Measurements from ENCODE around the gene RAD51B. TPM values are rescaled to one million over a fixed set of nuclear protein-coding genes. Genes with fewer than 3 reads are reported as not detected.
A peak's percentile ranks its signal among the peaks of the same experiment; 100 is the strongest.

The RAD51B gene
- total RNA-seq, 1 experiment from 2014 or later, result 20.0 TPM

- Histone ChIP-seq H3K9me2 (ENCODE audit: insufficient read depth) (0 out of 2 replicates have a peak, but pooled peaks cover 2% of the 10 kb centered on the region), H3K9me3 (ENCODE audit: control insufficient read depth in 1 of 2, insufficient read depth in 1 of 2, low read depth in 1 of 2, low read length in 2 of 2) (no peaks in the 10 kb centered on the region), H4K20me1 (ENCODE audit: insufficient read depth) (no peaks in the 10 kb centered on the region), H3K4me2 (ENCODE audit: low read length) (no peak overlapping the region), H3K27ac (ENCODE audit: low read depth, low read length) (no peak overlapping the region), H3K36me3 (ENCODE audit: control insufficient read depth in 1 of 2, insufficient read depth in 2 of 2, low read length in 2 of 2) (no peaks in the 10 kb centered on the region), H3K9ac (ENCODE audit: low read length) (no peak overlapping the region), H2AFZ (ENCODE audit: low read depth, low read length, poor library complexity, severe bottlenecking) (no peak overlapping the region), H3K27me3 (ENCODE audit: insufficient read depth, low read length) (no peaks in the 10 kb centered on the region), H3K79me2 (ENCODE audit: insufficient read depth, low read length) (no peaks in the 10 kb centered on the region), H3K4me1 (ENCODE audit: control insufficient read depth in 1 of 2, insufficient read depth in 2 of 2, low read length in 2 of 2) (peaks cover 9 to 17% of the 10 kb centered on the region in 2 experiments; a peak in 2 of 4 replicates), H3K4me3 (replicated peaks in 1 of 2; ENCODE audit: low read depth in 1 of 2, low read length in 2 of 2) (no peak overlapping the region)
- ChIA-PET POLR2A (no interaction called here), CTCF (no interaction called here), RAD21 (ENCODE audit: low non-redundant PET in 1 of 2, low total read pairs in 2 of 2, uncharacterized antibody in 2 of 2, unreplicated experiment in 2 of 2) (no interaction called here)
- no peak for ATAC-seq
- TF ChIP-seq FOSL1 (IDR thresholded peaks at IDR 0.05; ENCODE audit: low read depth) (no peak), ELF1 (IDR thresholded peaks at IDR 0.05; ENCODE audit: borderline replicate concordance, low read depth) (no peak), EGR1 (IDR thresholded peaks at IDR 0.05; ENCODE audit: low read depth) (no peak)
- TF ChIP-seq, protein P1, sequence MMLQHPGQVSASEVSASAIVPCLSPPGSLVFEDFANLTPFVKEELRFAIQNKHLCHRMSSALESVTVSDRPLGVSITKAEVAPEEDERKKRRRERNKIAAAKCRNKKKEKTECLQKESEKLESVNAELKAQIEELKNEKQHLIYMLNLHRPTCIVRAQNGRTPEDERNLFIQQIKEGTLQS (IDR thresholded peaks at IDR 0.05), result no peak
- BruUV-seq (replicated peaks), result no TSS peak
- intact Hi-C loops (cut with micrococcal nuclease), result no loop called here
- no peak for DNase-seq (ENCODE audit: low read depth, low spot score)
Measured at GRCh38 chr14:68639758-68640574, 820.4 kb downstream of the RAD51B start.

DNA sequence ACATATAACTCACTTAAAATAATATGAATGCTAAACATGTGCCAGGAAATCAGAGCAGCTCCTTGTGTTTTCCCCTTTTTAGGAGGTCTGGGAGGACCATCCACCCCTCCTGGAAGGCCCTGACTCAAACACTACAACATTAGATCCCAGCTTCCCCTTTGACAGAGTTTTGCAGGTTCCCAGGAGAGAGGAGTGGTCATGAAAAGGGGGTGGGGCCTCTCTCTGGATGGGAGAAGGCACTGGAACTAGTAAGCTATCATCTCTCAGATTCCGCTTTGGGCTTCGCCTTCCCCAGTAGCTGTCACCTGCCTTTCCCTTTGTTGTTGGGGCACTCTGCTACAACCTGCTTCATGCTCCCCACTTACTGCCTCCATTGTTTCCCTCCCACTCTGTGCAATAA, 824.1 kb downstream of the RAD51B start:
- Histone ChIP-seq H3K9me2 (ENCODE audit: insufficient read depth) (no peaks in the 10 kb centered on the region), H3K4me3 (replicated peaks in 1 of 2; ENCODE audit: low read depth in 1 of 2, low read length in 2 of 2) (no peak overlapping the region), H3K79me2 (ENCODE audit: insufficient read depth, low read length) (no peaks in the 10 kb centered on the region), H3K27me3 (ENCODE audit: insufficient read depth, low read length) (no peaks in the 10 kb centered on the region), H3K4me1 (ENCODE audit: control insufficient read depth in 1 of 2, insufficient read depth in 2 of 2, low read length in 2 of 2) (peaks cover 8 to 10% of the 10 kb centered on the region in 2 experiments; a peak in 2 of 4 replicates), H3K9ac (ENCODE audit: low read length) (no peak overlapping the region), H3K4me2 (ENCODE audit: low read length) (no peak overlapping the region), H4K20me1 (ENCODE audit: insufficient read depth) (no peaks in the 10 kb centered on the region), H3K9me3 (ENCODE audit: control insufficient read depth in 1 of 2, insufficient read depth in 1 of 2, low read depth in 1 of 2, low read length in 2 of 2) (no peaks in the 10 kb centered on the region), H2AFZ (ENCODE audit: low read depth, low read length, poor library complexity, severe bottlenecking) (no peak overlapping the region), H3K36me3 (ENCODE audit: control insufficient read depth in 1 of 2, insufficient read depth in 2 of 2, low read length in 2 of 2) (no peaks in the 10 kb centered on the region), H3K27ac (ENCODE audit: low read depth, low read length) (no peak overlapping the region)
- CTCF ChIA-PET, result no interaction called here
- no TSS peak for BruUV-seq (replicated peaks)
- intact Hi-C loops (cut with micrococcal nuclease), result no loop called here
- POLR2A ChIA-PET, result interaction anchor here (1.1 kb wide), 1 partner anchor 45 kb away, joined by 3 read pairs; no protein-coding TSS in a partner anchor
- DNase-seq (ENCODE audit: low read depth, low spot score) (no peak), ATAC-seq (peak; percentile 60)
- RAD21 ChIA-PET (ENCODE audit: low non-redundant PET in 1 of 2, low total read pairs in 2 of 2, uncharacterized antibody in 2 of 2, unreplicated experiment in 2 of 2), result no interaction called here
- TF ChIP-seq CBX3 (IDR thresholded peaks at IDR 0.05; ENCODE audit: low read depth), result no peak
- TF ChIP-seq POLR2A (IDR thresholded peaks at IDR 0.05; ENCODE audit: borderline replicate concordance, extremely low read depth, insufficient read depth, insufficient read length), result no peak
- TF ChIP-seq, protein P2, sequence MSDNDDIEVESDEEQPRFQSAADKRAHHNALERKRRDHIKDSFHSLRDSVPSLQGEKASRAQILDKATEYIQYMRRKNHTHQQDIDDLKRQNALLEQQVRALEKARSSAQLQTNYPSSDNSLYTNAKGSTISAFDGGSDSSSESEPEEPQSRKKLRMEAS (IDR thresholded peaks at IDR 0.05), result no peak
- TF ChIP-seq POLR2AphosphoS5 (IDR thresholded peaks at IDR 0.05; ENCODE audit: low read depth, low read length), result no peak
- TF ChIP-seq ZNF274 (IDR thresholded peaks at IDR 0.05; ENCODE audit: low read depth, low read length), result no peak
- no peak for TF ChIP-seq JUND (IDR thresholded peaks at IDR 0.05)
- TF ChIP-seq, protein P3, sequence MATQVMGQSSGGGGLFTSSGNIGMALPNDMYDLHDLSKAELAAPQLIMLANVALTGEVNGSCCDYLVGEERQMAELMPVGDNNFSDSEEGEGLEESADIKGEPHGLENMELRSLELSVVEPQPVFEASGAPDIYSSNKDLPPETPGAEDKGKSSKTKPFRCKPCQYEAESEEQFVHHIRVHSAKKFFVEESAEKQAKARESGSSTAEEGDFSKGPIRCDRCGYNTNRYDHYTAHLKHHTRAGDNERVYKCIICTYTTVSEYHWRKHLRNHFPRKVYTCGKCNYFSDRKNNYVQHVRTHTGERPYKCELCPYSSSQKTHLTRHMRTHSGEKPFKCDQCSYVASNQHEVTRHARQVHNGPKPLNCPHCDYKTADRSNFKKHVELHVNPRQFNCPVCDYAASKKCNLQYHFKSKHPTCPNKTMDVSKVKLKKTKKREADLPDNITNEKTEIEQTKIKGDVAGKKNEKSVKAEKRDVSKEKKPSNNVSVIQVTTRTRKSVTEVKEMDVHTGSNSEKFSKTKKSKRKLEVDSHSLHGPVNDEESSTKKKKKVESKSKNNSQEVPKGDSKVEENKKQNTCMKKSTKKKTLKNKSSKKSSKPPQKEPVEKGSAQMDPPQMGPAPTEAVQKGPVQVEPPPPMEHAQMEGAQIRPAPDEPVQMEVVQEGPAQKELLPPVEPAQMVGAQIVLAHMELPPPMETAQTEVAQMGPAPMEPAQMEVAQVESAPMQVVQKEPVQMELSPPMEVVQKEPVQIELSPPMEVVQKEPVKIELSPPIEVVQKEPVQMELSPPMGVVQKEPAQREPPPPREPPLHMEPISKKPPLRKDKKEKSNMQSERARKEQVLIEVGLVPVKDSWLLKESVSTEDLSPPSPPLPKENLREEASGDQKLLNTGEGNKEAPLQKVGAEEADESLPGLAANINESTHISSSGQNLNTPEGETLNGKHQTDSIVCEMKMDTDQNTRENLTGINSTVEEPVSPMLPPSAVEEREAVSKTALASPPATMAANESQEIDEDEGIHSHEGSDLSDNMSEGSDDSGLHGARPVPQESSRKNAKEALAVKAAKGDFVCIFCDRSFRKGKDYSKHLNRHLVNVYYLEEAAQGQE (IDR thresholded peaks at IDR 0.05; ENCODE audit: low read depth), result no peak
- TF ChIP-seq ELF1 (IDR thresholded peaks at IDR 0.05; ENCODE audit: borderline replicate concordance, low read depth), result no peak
- TF ChIP-seq ZFX (IDR thresholded peaks at IDR 0.05), result no peak
- no peak for TF ChIP-seq ZBTB33 (IDR thresholded peaks at IDR 0.05; ENCODE audit: extremely low read depth, insufficient replicate concordance, low read length)
- TF ChIP-seq CEBPB (IDR thresholded peaks at IDR 0.05; ENCODE audit: low read depth), result no peak
- TF ChIP-seq TCF7L2 (IDR thresholded peaks at IDR 0.05; ENCODE audit: borderline replicate concordance, extremely low read depth, insufficient read depth, insufficient read length), result no peak

Data from HCT116 (cell line).